ENCODE results near the gene DGKE. TPM values are rescaled to one million over a fixed set of nuclear protein-coding genes. Genes with fewer than 3 reads are reported as not detected.

DGKE gene
- total RNA-seq, 2 experiments from 2014 or later: 20.0 to 22.3 TPM

DNA sequence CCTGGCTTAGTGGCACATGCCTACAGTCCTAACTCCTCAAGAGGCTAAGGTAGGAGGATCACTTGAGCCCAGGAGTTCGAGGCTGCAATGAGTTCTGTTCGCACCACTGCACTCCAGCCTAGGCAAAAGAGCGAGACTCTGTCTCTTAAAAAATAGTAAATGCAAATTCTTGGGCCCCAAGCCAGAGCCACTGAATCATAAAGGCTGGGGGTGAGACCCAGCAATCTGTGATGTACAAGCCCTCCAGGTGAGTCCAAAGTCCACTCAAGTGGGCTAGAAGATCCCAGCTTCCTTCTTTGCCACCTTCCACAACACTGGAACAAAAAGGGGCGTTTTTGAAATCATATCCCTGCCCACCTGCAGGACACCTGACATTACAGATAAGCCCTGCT is 63.0 kb downstream of the DGKE start:
- ChIA-PET POLR2A (interaction anchor here (0.7 kb wide), 1 partner anchor 256 kb away, joined by 3 read pairs; no protein-coding TSS in a partner anchor), CTCF (no interaction called here)
- no peak overlapping the region for H3K4me3 Mint-ChIP-seq
- ATAC-seq (ENCODE audit: poor library complexity) (no peak), DNase-seq (no peak)
- H3K27me3 ChIP-seq (ENCODE audit: control insufficient read depth in 1 of 2, insufficient read depth in 2 of 2, low read length in 2 of 2): no peaks in the 10 kb centered on the region
- H3K4me1 Mint-ChIP-seq (ENCODE audit: low read depth): peaks cover 6% of the 10 kb centered on the region
- H3K36me3 Mint-ChIP-seq (ENCODE audit: low read depth): peaks cover 98% of the 10 kb centered on the region
- TF ChIP-seq, protein P1, sequence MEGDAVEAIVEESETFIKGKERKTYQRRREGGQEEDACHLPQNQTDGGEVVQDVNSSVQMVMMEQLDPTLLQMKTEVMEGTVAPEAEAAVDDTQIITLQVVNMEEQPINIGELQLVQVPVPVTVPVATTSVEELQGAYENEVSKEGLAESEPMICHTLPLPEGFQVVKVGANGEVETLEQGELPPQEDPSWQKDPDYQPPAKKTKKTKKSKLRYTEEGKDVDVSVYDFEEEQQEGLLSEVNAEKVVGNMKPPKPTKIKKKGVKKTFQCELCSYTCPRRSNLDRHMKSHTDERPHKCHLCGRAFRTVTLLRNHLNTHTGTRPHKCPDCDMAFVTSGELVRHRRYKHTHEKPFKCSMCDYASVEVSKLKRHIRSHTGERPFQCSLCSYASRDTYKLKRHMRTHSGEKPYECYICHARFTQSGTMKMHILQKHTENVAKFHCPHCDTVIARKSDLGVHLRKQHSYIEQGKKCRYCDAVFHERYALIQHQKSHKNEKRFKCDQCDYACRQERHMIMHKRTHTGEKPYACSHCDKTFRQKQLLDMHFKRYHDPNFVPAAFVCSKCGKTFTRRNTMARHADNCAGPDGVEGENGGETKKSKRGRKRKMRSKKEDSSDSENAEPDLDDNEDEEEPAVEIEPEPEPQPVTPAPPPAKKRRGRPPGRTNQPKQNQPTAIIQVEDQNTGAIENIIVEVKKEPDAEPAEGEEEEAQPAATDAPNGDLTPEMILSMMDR (IDR thresholded peaks at IDR 0.05): no peak
- no peaks in the 10 kb centered on the region for H3K9me3 Mint-ChIP-seq
- no peak overlapping the region for H3K27ac Mint-ChIP-seq
- H3K36me3 ChIP-seq (ENCODE audit: insufficient read depth, low read length): peaks cover 93% of the 10 kb centered on the region
- intact Hi-C loops (cut with DNase I, micrococcal nuclease): no loop called here
- no peaks in the 10 kb centered on the region for H3K9me3 ChIP-seq (ENCODE audit: control insufficient read depth in 1 of 2, insufficient read depth in 1 of 2, low read length in 2 of 2)
- no peaks in the 10 kb centered on the region for H3K27me3 Mint-ChIP-seq
- no peak overlapping the region for H3K27ac ChIP-seq (ENCODE audit: low read depth in 1 of 2, low read length in 2 of 2)
- H3K4me3 ChIP-seq (ENCODE audit: low read length): no peak overlapping the region
- H3K4me1 ChIP-seq (ENCODE audit: insufficient read depth, low read length): no peaks in the 10 kb centered on the region

DNA sequence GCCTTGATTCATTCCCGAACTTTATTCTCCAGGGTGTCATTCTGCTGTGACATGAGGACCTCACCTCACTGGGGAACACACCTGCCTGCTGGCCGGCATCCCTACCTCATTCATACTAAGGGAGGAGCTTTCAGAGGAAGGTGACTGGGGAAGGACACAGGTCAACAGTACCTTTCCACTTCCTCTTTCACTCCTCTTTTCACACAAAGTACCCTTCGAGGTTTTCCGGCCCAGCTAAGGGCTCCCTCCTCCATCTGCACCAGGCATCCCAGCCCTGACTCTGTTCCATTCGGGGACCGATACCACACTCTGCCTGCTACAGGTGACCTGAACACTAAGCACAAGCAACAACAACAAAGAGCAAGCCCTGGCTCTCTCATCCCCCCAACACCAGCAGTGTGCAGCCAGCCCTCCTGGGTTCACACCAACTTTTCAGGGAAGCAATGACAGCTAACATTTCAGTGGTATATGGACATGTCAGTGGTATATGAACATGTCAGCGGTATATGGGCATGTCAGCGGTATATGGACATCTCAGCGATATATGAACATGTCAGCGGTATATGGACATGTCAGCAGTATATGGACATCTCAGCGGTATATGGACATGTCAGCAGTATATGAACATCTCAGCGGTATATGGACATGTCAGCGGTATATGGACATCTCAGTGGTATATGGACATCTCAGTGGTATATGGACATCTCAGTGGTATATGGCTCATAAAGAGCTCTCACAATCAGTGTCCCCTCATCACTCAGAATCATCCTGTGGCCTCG is 63.9 kb downstream of the DGKE start:
- no peak overlapping the region for H3K27ac Mint-ChIP-seq
- ATAC-seq (ENCODE audit: poor library complexity): no peak
- H3K9me3 Mint-ChIP-seq: no peaks in the 10 kb centered on the region
- DNase-seq: peak in 1 of 14 experiments; percentile 25
- intact Hi-C loops (cut with DNase I, micrococcal nuclease): no loop called here
- no peak overlapping the region for H3K4me3 ChIP-seq (ENCODE audit: low read length)
- POLR2A ChIA-PET: no interaction called here
- peaks cover 98% of the 10 kb centered on the region for H3K36me3 Mint-ChIP-seq (ENCODE audit: low read depth)
- H3K36me3 ChIP-seq (ENCODE audit: insufficient read depth, low read length): peaks cover 93% of the 10 kb centered on the region
- CTCF ChIA-PET: no interaction called here
- no peaks in the 10 kb centered on the region for H3K9me3 ChIP-seq (ENCODE audit: control insufficient read depth in 1 of 2, insufficient read depth in 1 of 2, low read length in 2 of 2)
- H3K4me1 Mint-ChIP-seq (ENCODE audit: low read depth): peaks cover 6% of the 10 kb centered on the region
- no peaks in the 10 kb centered on the region for H3K27me3 Mint-ChIP-seq
- H3K4me1 ChIP-seq (ENCODE audit: insufficient read depth, low read length): no peaks in the 10 kb centered on the region
- no peak overlapping the region for H3K27ac ChIP-seq (ENCODE audit: low read depth in 1 of 2, low read length in 2 of 2)
- no peaks in the 10 kb centered on the region for H3K27me3 ChIP-seq (ENCODE audit: control insufficient read depth in 1 of 2, insufficient read depth in 2 of 2, low read length in 2 of 2)
- TF ChIP-seq, protein P1 (IDR thresholded peaks at IDR 0.05): no peak
- no peak overlapping the region for H3K4me3 Mint-ChIP-seq

DNA sequence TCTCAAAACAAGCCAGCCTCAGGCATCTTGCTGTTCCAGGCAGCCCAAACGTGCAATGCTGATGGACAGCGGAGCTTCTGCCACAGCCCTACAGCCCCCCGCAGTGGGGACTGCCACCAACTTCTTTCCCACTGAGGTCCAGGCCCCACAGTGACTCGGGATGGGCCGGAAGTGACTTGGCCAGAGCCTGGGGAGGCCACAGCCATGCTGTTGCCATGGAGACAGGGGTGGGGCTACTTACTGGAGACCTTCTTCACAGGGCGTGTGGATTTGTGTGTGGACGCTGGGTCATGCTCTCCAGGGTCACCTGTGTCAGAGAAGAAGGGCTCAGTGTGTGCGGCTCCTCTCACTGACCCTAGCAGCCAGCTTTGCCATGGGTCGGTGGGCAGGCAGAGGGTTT is 64.9 kb downstream of the DGKE start:
- no peaks in the 10 kb centered on the region for H3K9me3 Mint-ChIP-seq
- TF ChIP-seq, protein P1 (IDR thresholded peaks at IDR 0.05): no peak
- Histone ChIP-seq H3K4me3 (ENCODE audit: low read length) (no peak overlapping the region), H3K4me1 (ENCODE audit: insufficient read depth, low read length) (no peaks in the 10 kb centered on the region), H3K36me3 (ENCODE audit: insufficient read depth, low read length) (peaks cover 90% of the 10 kb centered on the region), H3K27me3 (ENCODE audit: control insufficient read depth in 1 of 2, insufficient read depth in 2 of 2, low read length in 2 of 2) (no peaks in the 10 kb centered on the region), H3K27ac (ENCODE audit: low read depth in 1 of 2, low read length in 2 of 2) (no peak overlapping the region), H3K9me3 (ENCODE audit: control insufficient read depth in 1 of 2, insufficient read depth in 1 of 2, low read length in 2 of 2) (no peaks in the 10 kb centered on the region)
- no peak overlapping the region for H3K4me3 Mint-ChIP-seq
- POLR2A ChIA-PET: no interaction called here
- no peak for ATAC-seq (ENCODE audit: poor library complexity)
- peaks cover 6% of the 10 kb centered on the region for H3K4me1 Mint-ChIP-seq (ENCODE audit: low read depth)
- H3K36me3 Mint-ChIP-seq (ENCODE audit: low read depth): peaks cover 98% of the 10 kb centered on the region
- CTCF ChIA-PET: no interaction called here
- peak in 1 of 14 experiments; percentile 29 for DNase-seq
- intact Hi-C loops (cut with DNase I, micrococcal nuclease): no loop called here
- no peak overlapping the region for H3K27ac Mint-ChIP-seq
- no peaks in the 10 kb centered on the region for H3K27me3 Mint-ChIP-seq
